HL-60 (cell line): ENCODE measurements around the gene SLC2A9.

Experiments used
- GABPA ChIP-seq: IDR thresholded peaks from 2 replicates; pipeline ENCODE4 v1.6.1; 2012; ENCODE audit warnings: low read depth
- POLR2AphosphoS5 ChIP-seq: IDR thresholded peaks from 2 replicates; pipeline ENCODE4 v1.6.1; 2012; ENCODE audit warnings: low read depth
- SPI1 ChIP-seq: IDR thresholded peaks from 2 replicates; pipeline ENCODE4 v1.6.1; 2012; ENCODE audit warnings: low read depth, mild to moderate bottlenecking, borderline replicate concordance
- TF ChIP-seq, protein P1 (sequence below): IDR thresholded peaks from one replicate; pipeline ENCODE4 v1.5.1; 2011; ENCODE audit warnings: low read length, control low read depth, inconsistent platforms; ENCODE audit not compliant: insufficient read depth

DNA sequence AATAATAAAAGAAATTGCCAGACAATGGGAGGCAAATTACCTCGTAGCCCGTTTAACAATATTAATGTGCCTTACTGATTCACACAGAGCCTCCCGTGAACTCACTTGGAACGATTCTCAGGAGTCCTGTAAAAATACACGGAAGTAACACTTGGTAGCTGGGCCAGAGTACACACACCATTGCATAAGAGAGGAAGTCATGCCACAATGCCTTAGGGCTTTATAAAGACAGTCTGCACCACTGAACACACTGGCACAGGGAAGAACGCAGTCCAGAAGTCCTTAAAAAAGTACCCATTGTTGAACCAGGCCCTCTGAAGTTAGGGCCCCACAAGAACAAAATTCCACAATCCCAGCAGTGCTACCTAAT lies 15.1 kb downstream of the SLC2A9 start:
- TF ChIP-seq, protein P1, sequence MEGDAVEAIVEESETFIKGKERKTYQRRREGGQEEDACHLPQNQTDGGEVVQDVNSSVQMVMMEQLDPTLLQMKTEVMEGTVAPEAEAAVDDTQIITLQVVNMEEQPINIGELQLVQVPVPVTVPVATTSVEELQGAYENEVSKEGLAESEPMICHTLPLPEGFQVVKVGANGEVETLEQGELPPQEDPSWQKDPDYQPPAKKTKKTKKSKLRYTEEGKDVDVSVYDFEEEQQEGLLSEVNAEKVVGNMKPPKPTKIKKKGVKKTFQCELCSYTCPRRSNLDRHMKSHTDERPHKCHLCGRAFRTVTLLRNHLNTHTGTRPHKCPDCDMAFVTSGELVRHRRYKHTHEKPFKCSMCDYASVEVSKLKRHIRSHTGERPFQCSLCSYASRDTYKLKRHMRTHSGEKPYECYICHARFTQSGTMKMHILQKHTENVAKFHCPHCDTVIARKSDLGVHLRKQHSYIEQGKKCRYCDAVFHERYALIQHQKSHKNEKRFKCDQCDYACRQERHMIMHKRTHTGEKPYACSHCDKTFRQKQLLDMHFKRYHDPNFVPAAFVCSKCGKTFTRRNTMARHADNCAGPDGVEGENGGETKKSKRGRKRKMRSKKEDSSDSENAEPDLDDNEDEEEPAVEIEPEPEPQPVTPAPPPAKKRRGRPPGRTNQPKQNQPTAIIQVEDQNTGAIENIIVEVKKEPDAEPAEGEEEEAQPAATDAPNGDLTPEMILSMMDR, result no peak
- peak; percentile 66 for TF ChIP-seq POLR2AphosphoS5
- TF ChIP-seq GABPA, result peak; percentile 60
- peak; percentile 89 for TF ChIP-seq SPI1
